H1 (cell line): ENCODE data around the gene ASPRV1. TPM values are rescaled to one million over a fixed set of nuclear protein-coding genes. Genes with fewer than 3 reads are reported as not detected.

ENCODE experiments used
- CTCF ChIA-PET: fragments of 300-600 bp; sonication (Branson Sonifier 250); formaldehyde crosslinking; loops from one replicate; lab custom pipeline; 2021; ENCODE audit not compliant: partially characterized antibody; lab: Charles Lee
- POLR2A ChIA-PET: fragments of 300-600 bp; sonication (Branson Sonifier 250); formaldehyde crosslinking; loops from one replicate; lab custom pipeline; 2021; ENCODE audit warnings: inconsistent platforms; ENCODE audit not compliant: partially characterized antibody; lab: Charles Lee
- DNase-seq, 2 experiments: peaks; one replicate each; pipeline versions ENCODE4 v3.0.0 to v3.0.0-alpha.2; 2010 to 2022; ENCODE audit warnings: low spot score in 2 of 2, low read depth in 1 of 2, mixed read lengths in 1 of 2
- FAIRE-seq: peaks from 2 replicates; lab custom pipeline; 2011; peaks lifted over from hg19 to GRCh38; lab: Jason Lieb, UNC
- H2AFZ ChIP-seq: 2 replicates; pipeline ENCODE4 v1.8.1; 2012; ENCODE audit warnings: low read length, inconsistent platforms
- H2AK5ac ChIP-seq: 2 replicates; pipeline ENCODE4 v1.6.1; 2013; ENCODE audit warnings: low read depth, low read length
- H2BK120ac ChIP-seq: replicated peaks from 2 replicates; pipeline ENCODE3; 2013; ENCODE audit warnings: low read depth, low read length, inconsistent platforms
- H2BK12ac ChIP-seq: 2 replicates; pipeline ENCODE4 v1.6.1; 2013; ENCODE audit warnings: low read depth, low read length
- H2BK15ac ChIP-seq: 2 replicates; pipeline ENCODE4 v1.6.1; 2013; ENCODE audit warnings: low read length
- H2BK20ac ChIP-seq: 2 replicates; pipeline ENCODE4 v1.6.1; 2013; ENCODE audit warnings: low read length
- H2BK5ac ChIP-seq: 2 replicates; pipeline ENCODE4 v1.6.1; 2013; ENCODE audit warnings: low read depth, low read length
- H3K14ac ChIP-seq: 2 replicates; pipeline ENCODE4 v1.6.1; 2013; ENCODE audit warnings: inconsistent platforms; ENCODE audit not compliant: insufficient read length
- H3K18ac ChIP-seq: 2 replicates; pipeline ENCODE4 v1.6.1; 2013; ENCODE audit warnings: low read length; ENCODE audit errors: extremely low read depth
- H3K23ac ChIP-seq: 2 replicates; pipeline ENCODE4 v1.6.1; 2013; ENCODE audit warnings: inconsistent platforms; ENCODE audit not compliant: insufficient read length
- H3K23me2 ChIP-seq: 2 replicates; pipeline ENCODE4 v1.6.1; 2013; ENCODE audit warnings: low read depth, low read length
- H3K27ac ChIP-seq: 2 replicates; pipeline ENCODE4 v1.6.1; 2011; ENCODE audit warnings: low read depth, low read length, inconsistent platforms
- H3K27me3 ChIP-seq, 4 experiments: replicated peaks in 1 of 4; 1 replicate in 1 of 4; 2 replicates in 3 of 4; pipeline versions ENCODE4 v1.6.1 to v1.8.1; 2011 to 2013; ENCODE audit warnings: low read length in 3 of 4, mild to moderate bottlenecking in 3 of 4, inconsistent platforms in 2 of 4, mixed read lengths in 2 of 4, moderate library complexity in 1 of 4; ENCODE audit not compliant: control insufficient read depth in 3 of 4, insufficient read depth in 3 of 4; ENCODE audit errors: extremely low read depth in 1 of 4
- H3K36me3 ChIP-seq, 4 experiments: 2 replicates each; pipeline versions ENCODE4 v1.6.1 to v1.8.1; 2011 to 2013; ENCODE audit warnings: mild to moderate bottlenecking in 4 of 4, low read length in 3 of 4, moderate library complexity in 2 of 4, control low read depth in 1 of 4, inconsistent platforms in 1 of 4; ENCODE audit not compliant: insufficient read depth in 4 of 4, control insufficient read depth in 2 of 4
- H3K4ac ChIP-seq: replicated peaks from 2 replicates; pipeline ENCODE3; 2013; ENCODE audit warnings: low read length, low read depth, mixed read lengths, inconsistent platforms; ENCODE audit not compliant: insufficient read length
- H3K4me1 ChIP-seq, 4 experiments: replicated peaks in 1 of 4; 1 replicate in 1 of 4; 2 replicates in 3 of 4; pipeline versions ENCODE4 v1.6.1 to v1.8.1; 2011 to 2013; ENCODE audit warnings: low read length in 3 of 4, inconsistent platforms in 2 of 4, mixed read lengths in 1 of 4; ENCODE audit not compliant: insufficient read depth in 4 of 4, control insufficient read depth in 3 of 4
- H3K4me2 ChIP-seq, 2 experiments: 2 replicates each; pipeline versions ENCODE4 v1.6.1 to v1.8.1; 2011 to 2013; ENCODE audit warnings: low read depth in 2 of 2, low read length in 2 of 2, control low read depth in 1 of 2, inconsistent platforms in 1 of 2, mild to moderate bottlenecking in 1 of 2; ENCODE audit not compliant: insufficient read depth in 1 of 2
- H3K4me3 ChIP-seq, 4 experiments: fragments of 200-600, 300-600 bp in 1 of 4; sonication (generic), shearing (Covaris generic), sonication (Bioruptor Twin) in 1 of 4; 2 replicates each; pipeline versions ENCODE4 v1.5.1 to v1.8.1; 2011 to 2016; ENCODE audit warnings: low read length in 4 of 4, low read depth in 3 of 4, control low read depth in 2 of 4, inconsistent platforms in 2 of 4, mild to moderate bottlenecking in 2 of 4, mixed read lengths in 1 of 4, moderate library complexity in 1 of 4; ENCODE audit not compliant: insufficient read depth in 2 of 4; ENCODE audit errors: extremely low read depth in 1 of 4
- H3K56ac ChIP-seq: replicated peaks from 2 replicates; pipeline ENCODE3; 2013; ENCODE audit warnings: low read depth, mild to moderate bottlenecking, mixed read lengths, low read length, inconsistent platforms; ENCODE audit not compliant: insufficient read length
- H3K79me1 ChIP-seq: 2 replicates; pipeline ENCODE4 v1.6.1; 2013; ENCODE audit warnings: low read depth, low read length, control low read depth
- H3K79me2 ChIP-seq, 2 experiments: 2 replicates each; pipeline versions ENCODE4 v1.6.1 to v1.8.1; 2012 to 2013; ENCODE audit warnings: low read length in 2 of 2, mild to moderate bottlenecking in 2 of 2, inconsistent platforms in 1 of 2; ENCODE audit not compliant: insufficient read depth in 2 of 2, control insufficient read depth in 1 of 2
- H3K9ac ChIP-seq, 4 experiments: replicated peaks in 1 of 4; 1 replicate in 1 of 4; 2 replicates in 3 of 4; pipeline versions ENCODE4 v1.6.1 to v1.8.1; 2011 to 2013; ENCODE audit warnings: low read depth in 3 of 4, low read length in 3 of 4, control low read depth in 2 of 4, mild to moderate bottlenecking in 2 of 4, moderate library complexity in 2 of 4, inconsistent platforms in 1 of 4; ENCODE audit errors: extremely low read depth in 1 of 4
- H3K9me3 ChIP-seq, 2 experiments: 2 replicates each; pipeline versions ENCODE4 v1.6.1 to v1.8.1; 2012 to 2013; ENCODE audit warnings: mild to moderate bottlenecking in 2 of 2, moderate library complexity in 2 of 2, control low read depth in 1 of 2, inconsistent platforms in 1 of 2, low read depth in 1 of 2, low read length in 1 of 2, mixed read lengths in 1 of 2; ENCODE audit not compliant: insufficient read depth in 2 of 2
- H4K20me1 ChIP-seq, 2 experiments: replicated peaks in 1 of 2; 2 replicates each; pipeline versions ENCODE3 to v1.8.1; 2011 to 2013; ENCODE audit warnings: inconsistent platforms in 2 of 2, low read length in 2 of 2, mild to moderate bottlenecking in 1 of 2; ENCODE audit not compliant: insufficient read depth in 2 of 2, control insufficient read depth in 1 of 2
- H4K5ac ChIP-seq: 2 replicates; pipeline ENCODE4 v1.6.1; 2013; ENCODE audit warnings: low read length, low read depth, mixed read lengths, inconsistent platforms; ENCODE audit not compliant: insufficient read length
- H4K8ac ChIP-seq: 2 replicates; pipeline ENCODE4 v1.8.0; 2013; ENCODE audit warnings: mild to moderate bottlenecking, moderate library complexity, low read length, inconsistent platforms; ENCODE audit not compliant: insufficient read depth; ENCODE audit errors: extremely low read depth
- H4K91ac ChIP-seq: replicated peaks from 2 replicates; pipeline ENCODE3; 2013; ENCODE audit warnings: low read length, mixed read lengths, inconsistent platforms; ENCODE audit not compliant: insufficient read length
- ASH2L ChIP-seq: fragments of 200-600, 300-600 bp; sonication (generic); IDR thresholded peaks from one replicate; pipeline ENCODE4 v1.7.1; 2017; ENCODE audit warnings: low read length
- ATF2 ChIP-seq: IDR thresholded peaks from 2 replicates; pipeline ENCODE4 v1.6.1; 2012; ENCODE audit warnings: low read length, inconsistent platforms
- CREB1 ChIP-seq: IDR thresholded peaks from 2 replicates; pipeline ENCODE4 v1.6.1; 2012; ENCODE audit warnings: inconsistent platforms
- E2F6 ChIP-seq: IDR thresholded peaks from 2 replicates; pipeline ENCODE4 v1.6.1; 2012; ENCODE audit warnings: inconsistent platforms
- GTF2F1 ChIP-seq: IDR thresholded peaks from 2 replicates; pipeline ENCODE4 v1.6.1; 2012; ENCODE audit warnings: low read depth, low read length, improper control_type of control experiment, borderline replicate concordance
- JUN ChIP-seq: IDR thresholded peaks from 2 replicates; pipeline ENCODE4 v1.6.1; 2011; ENCODE audit warnings: low read depth, mild to moderate bottlenecking, improper control_type of control experiment, low read length
- POLR2AphosphoS5 ChIP-seq: IDR thresholded peaks from 2 replicates; pipeline ENCODE4 v1.6.1; 2011; ENCODE audit warnings: low read depth, low read length
- SIX5 ChIP-seq: IDR thresholded peaks from 2 replicates; pipeline ENCODE4 v1.6.1; 2011; ENCODE audit warnings: mild to moderate bottlenecking, low read depth, low read length
- SRF ChIP-seq: IDR thresholded peaks from 2 replicates; pipeline ENCODE4 v1.6.1; 2011; ENCODE audit warnings: mild to moderate bottlenecking, low read depth, low read length, moderate library complexity
- SUZ12 ChIP-seq: fragments of 200-600 bp; sonication (generic); IDR thresholded peaks from 2 replicates; pipeline ENCODE4 v1.6.1; 2012; ENCODE audit warnings: mild to moderate bottlenecking, inconsistent platforms, low read length, moderate library complexity, mixed read lengths
- USF2 ChIP-seq: IDR thresholded peaks from 2 replicates; pipeline ENCODE4 v1.6.1; 2011; ENCODE audit warnings: low read length, improper control_type of control experiment
- WGBS, 2 experiments: shearing (Covaris generic) in 1 of 2; methylation state at CpG; one replicate each; pipeline versions ENCODE4 v1.1.6 to v1.1.7; 2013 to 2015; ENCODE audit warnings: low lambda C conversion rate in 2 of 2, mixed read lengths in 2 of 2, inconsistent platforms in 1 of 2, low coverage in 1 of 2, missing lambda C conversion rate in 1 of 2; ENCODE audit not compliant: insufficient replicate concordance in 2 of 2, insufficient coverage in 1 of 2, insufficient read length in 1 of 2; ENCODE audit errors: extremely low coverage in 1 of 2, missing lambda C conversion rate in 1 of 2; 5-methylcytosine and 5-hydroxymethylcytosine counted together
- polyA plus RNA-seq, 7 experiments: library from polyadenylated mRNA; depleted of rRNA in 3 of 7; stranded (reverse) in 5 of 7; unstranded in 2 of 7; fragments of >200 nt in 5 of 7; fragments of 200-250 nt in 2 of 7; gene quantifications; 1 replicate in 5 of 7; 2 replicates in 1 of 7; 4 replicates in 1 of 7; pipeline versions ENCODE4 v1.2.1 to v1.2.3, GENCODE V29; 2011 to 2013; ENCODE audit warnings: missing spikeins in 2 of 7, mixed read lengths in 2 of 7
- total RNA-seq: library from RNA; stranded (reverse); fragmentation: NEBNext Ultra II Directional; extraction: Animal tissue kit (Norgen Biotek cat#: 25700); gene quantifications from 2 replicates; pipeline ENCODE4 v1.2.1, GENCODE V29; 2021

Gene ASPRV1
- total and polyA plus RNA-seq, 2 of the 8 experiments (the other 6 are each of a cell fraction or from before 2014, with no cell fraction given): 0.59 to 0.95 TPM

DNA sequence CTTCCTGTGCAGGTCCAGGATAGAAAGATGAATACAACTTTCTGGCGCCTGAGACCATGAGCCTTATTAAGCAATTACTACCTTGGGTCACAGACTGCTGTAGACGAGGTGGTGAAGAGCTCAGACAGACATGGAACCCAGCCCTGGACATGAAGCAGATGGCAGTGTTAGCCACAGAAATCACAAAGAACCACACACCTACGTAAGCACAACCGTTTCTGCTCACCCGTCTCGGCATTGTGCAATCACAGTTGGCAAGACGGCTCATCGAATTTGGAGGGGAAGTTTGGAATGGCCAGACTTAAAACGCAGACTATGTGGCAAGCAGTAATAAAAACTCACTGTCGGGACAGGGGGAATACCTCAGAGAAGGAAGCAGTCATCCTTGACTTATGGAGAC, 24.3 kb upstream of the ASPRV1 start:
- H4K8ac ChIP-seq: no peak overlapping the region
- H3K14ac ChIP-seq: no peak overlapping the region
- DNase-seq: no peak
- H4K5ac ChIP-seq: no peak overlapping the region
- no peak overlapping the region for H2BK120ac ChIP-seq
- no peak overlapping the region for H3K56ac ChIP-seq
- no peak overlapping the region for H4K91ac ChIP-seq
- H3K4ac ChIP-seq: no peak overlapping the region
- FAIRE-seq: no peak
- H3K23me2 ChIP-seq: peaks cover 2% of the 10 kb centered on the region; the same call in 1 of the 2 replicates
- H2AFZ ChIP-seq: no peak overlapping the region
- no peak overlapping the region for H3K4me2 ChIP-seq
- no peaks in the 10 kb centered on the region for H3K36me3 ChIP-seq
- H3K4me3 ChIP-seq: no peak overlapping the region
- H3K4me1 ChIP-seq: no peaks in the 10 kb centered on the region; a peak in 1 of 7 replicates
- no peaks in the 10 kb centered on the region for H3K79me1 ChIP-seq
- no peak overlapping the region for H2BK12ac ChIP-seq
- no peak overlapping the region for H2BK15ac ChIP-seq
- H3K79me2 ChIP-seq: no peaks in the 10 kb centered on the region
- no peak overlapping the region for H2AK5ac ChIP-seq
- POLR2A ChIA-PET: interaction anchor here (3.3 kb wide), 1 partner anchor 20 kb away, joined by 8 read pairs; no protein-coding TSS in a partner anchor
- H3K23ac ChIP-seq: no peak overlapping the region
- H2BK5ac ChIP-seq: no peak overlapping the region
- no peaks in the 10 kb centered on the region for H3K9me3 ChIP-seq
- H3K18ac ChIP-seq: no peak overlapping the region
- no peaks in the 10 kb centered on the region; a peak in 1 of 7 replicates for H3K27me3 ChIP-seq
- no peaks in the 10 kb centered on the region for H4K20me1 ChIP-seq
- CTCF ChIA-PET: interaction anchor here (1.5 to 1.8 kb wide), 2 partner anchors 12 to 85 kb away, joined by 3 to 4 read pairs; no protein-coding TSS in a partner anchor
- no peak overlapping the region for H2BK20ac ChIP-seq
- no peak overlapping the region for H3K27ac ChIP-seq
- H3K9ac ChIP-seq: no peak overlapping the region; a peak in 1 of 7 replicates
- 94% methylated on average over 10 of the region's 10 CpGs; no CpG with 5 or more reads in 1 of the 2 experiments for WGBS, 2 experiments
- no peak for TF ChIP-seq POLR2AphosphoS5
- no peak for TF ChIP-seq SUZ12
- TF ChIP-seq SRF: no peak
- TF ChIP-seq ATF2: no peak
- TF ChIP-seq SIX5: no peak
- no peak for TF ChIP-seq GTF2F1
- no peak for TF ChIP-seq E2F6
- TF ChIP-seq USF2: no peak
- no peak for TF ChIP-seq JUN
- no peak for TF ChIP-seq CREB1
- TF ChIP-seq ASH2L: no peak
